Fibroblast of the aortic adventitia (primary cell): ENCODE data around the gene BRINP1. TPM values are rescaled to one million over a fixed set of nuclear protein-coding genes. Genes with fewer than 3 reads are reported as not detected.
A peak's percentile ranks its signal among the peaks of the same experiment; 100 is the strongest.

ENCODE experiments used
- DNase-seq: peaks from one replicate; pipeline ENCODE4 v3.0.0-alpha.2; 2010; ENCODE audit warnings: low read depth
- H3K4me3 ChIP-seq: 2 replicates; pipeline ENCODE4 v1.5.1; 2011; ENCODE audit warnings: low read depth, mild to moderate bottlenecking, control low read depth, low read length, moderate library complexity
- CTCF ChIP-seq: IDR thresholded peaks from 2 replicates; pipeline ENCODE4 v1.5.1; 2011; ENCODE audit warnings: mild to moderate bottlenecking, low read length, control low read depth, inconsistent platforms; ENCODE audit not compliant: insufficient read depth
- total RNA-seq: library from RNA; depleted of rRNA; stranded (reverse); fragments of >200 nt; gene quantifications from 2 replicates; pipeline ENCODE4 v1.2.3, GENCODE V29; 2012; ENCODE audit warnings: low replicate concordance

BRINP1 gene
- total RNA-seq, 1 donor = 5.8 TPM

DNA sequence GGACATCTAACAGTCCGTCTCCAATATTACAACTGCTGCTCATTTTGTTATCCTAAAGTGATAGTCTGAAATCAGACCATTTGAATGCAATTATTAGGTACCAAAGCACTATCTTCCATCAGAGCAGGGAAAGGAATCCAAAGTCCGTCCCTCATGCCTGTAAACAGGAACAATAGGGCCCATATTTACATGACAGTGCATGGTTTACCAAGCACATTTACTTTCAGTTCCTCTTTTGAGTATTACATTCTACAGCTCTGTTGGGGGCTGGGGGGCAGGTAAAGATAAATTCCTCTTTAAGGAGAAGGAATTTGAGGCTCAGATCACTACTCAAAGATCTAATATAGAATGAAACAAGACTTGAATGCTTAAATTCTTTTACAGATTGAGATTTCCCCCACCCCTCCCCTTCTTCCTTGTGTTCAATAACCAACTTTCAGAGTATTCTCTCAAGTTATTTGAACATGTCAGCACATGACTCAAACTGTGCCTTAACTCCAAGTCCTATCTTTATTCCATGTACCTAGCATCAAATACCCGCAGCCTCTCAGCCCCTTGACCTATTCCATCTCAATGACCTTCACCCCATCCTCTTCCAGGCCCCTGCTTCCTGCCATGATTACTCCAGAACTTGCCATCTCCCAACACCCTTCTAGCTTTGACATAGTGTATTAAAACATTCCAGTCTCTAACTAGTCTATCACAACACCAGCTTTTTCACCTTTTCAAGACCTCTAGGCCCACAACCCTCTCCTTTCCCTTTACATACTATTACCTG, 71.0 kb downstream of the BRINP1 start:
- no peak for DNase-seq
- no peak overlapping the region for H3K4me3 ChIP-seq
- TF ChIP-seq CTCF = no peak

GRCh38 chr9:119291554-119291953, 77.7 kb downstream of the BRINP1 start:
- H3K4me3 ChIP-seq = no peak overlapping the region
- TF ChIP-seq CTCF = no peak
- no peak for DNase-seq

- H3K4me3 ChIP-seq = no peak overlapping the region
- DNase-seq = peak; percentile 37
- peak; percentile 40 for TF ChIP-seq CTCF
Observed at GRCh38 chr9:119289740-119290433, 79.3 kb downstream of the BRINP1 start.

GRCh38 chr9:119284587-119285337, 84.5 kb downstream of the BRINP1 start:
- DNase-seq = peak; percentile 4
- no peak overlapping the region for H3K4me3 ChIP-seq
- TF ChIP-seq CTCF = no peak

DNA sequence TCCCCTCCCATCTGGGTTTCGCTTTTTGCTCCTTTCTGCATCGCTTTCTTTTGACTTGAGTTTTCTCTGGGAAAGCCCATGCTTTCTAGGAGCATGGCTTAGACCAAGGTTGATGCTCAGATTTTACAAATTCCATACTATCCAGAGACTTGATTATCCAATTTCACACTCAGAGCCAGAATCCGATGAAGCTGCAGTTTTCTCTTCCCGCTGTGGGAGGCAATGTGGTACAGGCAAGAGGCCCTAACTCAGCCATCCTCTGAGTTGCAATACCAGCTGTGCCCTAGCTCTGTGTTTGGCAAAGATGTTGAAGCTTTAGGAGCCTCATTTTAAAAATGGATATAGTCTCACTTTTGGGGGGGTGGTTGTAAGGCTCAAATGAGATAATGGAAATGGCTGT, 85.1 kb downstream of the BRINP1 start:
- H3K4me3 ChIP-seq = no peak overlapping the region
- DNase-seq = no peak
- no peak for TF ChIP-seq CTCF

DNA sequence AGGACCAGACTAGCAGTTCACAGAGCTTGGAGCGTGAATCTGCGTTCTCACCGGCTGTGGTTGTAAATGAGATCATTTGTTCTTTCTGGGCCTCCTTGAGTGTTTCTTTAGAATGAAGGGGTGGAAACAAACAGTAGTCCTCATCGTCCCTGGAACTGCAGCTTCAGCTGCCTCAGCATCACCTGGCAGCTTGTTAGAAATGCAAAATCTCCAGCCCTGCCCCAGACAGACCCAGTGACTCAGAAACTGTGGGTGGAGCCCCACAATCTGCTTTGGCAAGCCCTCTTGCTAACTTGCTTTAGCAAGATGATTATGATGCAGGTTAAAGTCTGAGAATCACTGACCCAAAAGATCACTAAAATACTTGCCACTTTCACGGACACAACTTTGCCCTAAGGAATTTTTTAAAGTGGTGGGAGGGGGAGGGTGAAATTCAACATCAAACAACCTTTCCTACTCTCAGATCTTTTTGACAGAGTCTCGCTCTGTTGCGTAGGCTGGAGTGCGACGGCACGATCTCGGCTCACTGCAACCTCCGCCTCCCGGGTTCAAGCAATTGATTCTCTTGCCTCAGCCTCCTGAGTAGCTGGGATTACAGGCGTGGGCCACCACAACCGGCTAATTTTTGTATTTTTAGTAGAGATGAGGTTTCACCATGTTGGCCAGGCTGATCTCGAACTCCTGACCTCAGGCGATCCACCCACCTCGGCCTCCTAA, 86.0 kb downstream of the BRINP1 start:
- DNase-seq = no peak
- no peak for TF ChIP-seq CTCF
- H3K4me3 ChIP-seq = no peak overlapping the region
